Measurements from ENCODE around the gene EPO. TPM values are rescaled to one million over a fixed set of nuclear protein-coding genes. Genes with fewer than 3 reads are reported as not detected.

Gene EPO
- total RNA-seq, 4 donors from 2014 or later = not detected

DNA sequence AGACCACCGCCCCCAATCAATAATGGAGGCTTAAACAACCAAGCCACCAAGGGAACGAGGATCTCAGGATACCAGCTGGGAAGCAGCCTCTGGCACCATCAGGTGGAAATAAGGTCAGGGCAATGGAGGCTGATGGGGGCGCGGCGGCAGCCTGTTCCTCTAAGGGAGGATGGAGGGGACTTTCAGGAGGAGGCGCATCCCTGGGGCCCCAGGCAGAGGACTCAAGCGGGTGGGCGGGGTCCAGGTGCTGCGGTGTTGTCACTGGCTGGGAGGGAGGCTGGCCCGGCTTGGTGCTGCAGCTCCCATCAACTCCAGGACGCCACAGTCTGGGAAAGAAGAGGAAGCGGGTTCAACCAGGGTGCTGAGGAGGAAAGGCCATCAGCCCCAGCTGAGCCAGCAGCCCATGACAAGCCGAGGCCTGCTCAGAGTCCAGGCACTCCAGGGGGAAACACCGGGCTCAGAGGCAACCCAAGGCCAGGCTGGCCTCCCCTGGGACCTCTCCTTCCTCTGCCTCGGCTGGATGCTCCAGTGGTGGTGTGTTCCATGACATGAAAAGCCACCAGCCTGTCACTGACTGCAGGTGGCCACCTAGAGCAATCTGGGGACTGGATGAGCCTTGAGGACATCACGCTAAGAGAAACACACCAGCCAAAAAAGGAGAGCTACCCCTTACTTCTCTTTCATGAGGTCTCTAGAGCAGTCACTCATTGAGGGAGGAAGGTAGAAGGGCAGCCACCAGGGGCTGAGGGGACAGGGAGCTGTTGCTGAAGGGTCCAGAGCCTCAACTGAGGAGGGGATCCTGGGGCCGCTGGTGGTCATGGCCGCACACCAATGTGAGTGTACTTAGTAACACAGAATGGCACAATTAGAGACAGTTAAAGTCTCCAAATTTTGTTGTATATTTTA lies 30.8 kb upstream of the EPO start:
- TF ChIP-seq, protein P1, sequence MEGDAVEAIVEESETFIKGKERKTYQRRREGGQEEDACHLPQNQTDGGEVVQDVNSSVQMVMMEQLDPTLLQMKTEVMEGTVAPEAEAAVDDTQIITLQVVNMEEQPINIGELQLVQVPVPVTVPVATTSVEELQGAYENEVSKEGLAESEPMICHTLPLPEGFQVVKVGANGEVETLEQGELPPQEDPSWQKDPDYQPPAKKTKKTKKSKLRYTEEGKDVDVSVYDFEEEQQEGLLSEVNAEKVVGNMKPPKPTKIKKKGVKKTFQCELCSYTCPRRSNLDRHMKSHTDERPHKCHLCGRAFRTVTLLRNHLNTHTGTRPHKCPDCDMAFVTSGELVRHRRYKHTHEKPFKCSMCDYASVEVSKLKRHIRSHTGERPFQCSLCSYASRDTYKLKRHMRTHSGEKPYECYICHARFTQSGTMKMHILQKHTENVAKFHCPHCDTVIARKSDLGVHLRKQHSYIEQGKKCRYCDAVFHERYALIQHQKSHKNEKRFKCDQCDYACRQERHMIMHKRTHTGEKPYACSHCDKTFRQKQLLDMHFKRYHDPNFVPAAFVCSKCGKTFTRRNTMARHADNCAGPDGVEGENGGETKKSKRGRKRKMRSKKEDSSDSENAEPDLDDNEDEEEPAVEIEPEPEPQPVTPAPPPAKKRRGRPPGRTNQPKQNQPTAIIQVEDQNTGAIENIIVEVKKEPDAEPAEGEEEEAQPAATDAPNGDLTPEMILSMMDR (IDR thresholded peaks at IDR 0.05; ENCODE audit: low read depth) = no peak

DNA sequence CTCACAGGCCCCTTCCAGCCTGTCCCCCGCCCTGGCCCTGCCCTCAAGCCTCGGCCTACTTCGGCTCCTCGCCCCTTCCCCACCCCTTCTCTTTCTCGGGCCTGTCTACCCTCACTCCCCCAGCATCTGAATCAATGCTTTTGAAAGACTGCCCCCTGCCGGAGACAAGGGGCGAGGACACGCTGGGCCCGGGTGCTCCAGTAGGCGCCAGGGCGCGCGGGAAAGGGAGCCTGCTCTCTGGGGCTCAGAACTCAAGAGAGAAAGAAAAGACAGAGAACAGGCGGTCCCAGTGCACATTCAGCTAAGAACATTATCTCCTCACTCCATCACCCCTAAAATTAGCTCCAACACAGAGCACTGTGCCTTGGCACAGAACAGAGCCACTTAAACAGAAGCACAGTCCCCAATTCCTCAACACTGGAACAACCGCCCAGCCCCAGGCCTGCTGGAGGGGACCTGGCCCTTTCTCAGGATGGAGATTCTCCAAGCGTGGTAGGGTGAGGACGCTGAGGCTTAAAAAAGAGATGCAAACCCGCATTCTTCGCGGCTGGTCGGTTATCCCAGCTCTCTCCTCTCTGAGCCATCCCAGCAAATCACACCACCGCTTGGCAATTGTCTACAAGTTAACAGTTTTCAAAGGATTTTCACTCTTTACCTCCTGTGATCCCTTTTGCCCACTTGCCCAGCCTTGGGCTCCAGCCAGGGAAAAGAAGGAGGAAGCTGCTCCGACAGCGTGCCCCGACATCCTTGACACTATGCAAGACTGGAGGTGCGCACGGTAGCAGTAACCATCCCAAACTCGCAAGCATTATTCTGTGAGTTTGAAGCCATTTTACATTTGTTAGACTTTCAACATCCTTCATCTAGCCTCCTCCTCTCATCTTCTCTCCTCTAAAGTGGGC lies 28.3 kb upstream of the EPO start:
- TF ChIP-seq, protein P1 (IDR thresholded peaks at IDR 0.05; ENCODE audit: low read depth) = no peak

DNA sequence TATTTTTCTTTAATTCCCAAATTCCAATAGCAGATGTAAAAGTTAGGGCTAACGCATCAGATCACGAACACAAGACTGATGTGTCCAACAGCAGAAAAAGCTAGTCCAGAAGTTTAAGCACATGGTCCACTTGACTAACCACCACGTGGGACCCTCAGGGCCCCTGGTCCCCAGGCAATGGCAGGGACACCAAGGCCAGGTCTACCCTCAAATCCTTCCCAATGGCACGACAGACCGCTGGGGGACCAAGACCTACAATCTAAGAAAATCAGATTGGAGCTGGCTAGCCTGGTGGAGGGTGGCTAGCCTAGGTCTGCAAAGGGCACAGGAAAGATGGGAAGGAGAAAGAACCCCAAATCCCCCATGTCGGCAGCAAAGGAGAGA lies 27.7 kb upstream of the EPO start:
- TF ChIP-seq, protein P1 (IDR thresholded peaks at IDR 0.05; ENCODE audit: low read depth) = no peak

DNA sequence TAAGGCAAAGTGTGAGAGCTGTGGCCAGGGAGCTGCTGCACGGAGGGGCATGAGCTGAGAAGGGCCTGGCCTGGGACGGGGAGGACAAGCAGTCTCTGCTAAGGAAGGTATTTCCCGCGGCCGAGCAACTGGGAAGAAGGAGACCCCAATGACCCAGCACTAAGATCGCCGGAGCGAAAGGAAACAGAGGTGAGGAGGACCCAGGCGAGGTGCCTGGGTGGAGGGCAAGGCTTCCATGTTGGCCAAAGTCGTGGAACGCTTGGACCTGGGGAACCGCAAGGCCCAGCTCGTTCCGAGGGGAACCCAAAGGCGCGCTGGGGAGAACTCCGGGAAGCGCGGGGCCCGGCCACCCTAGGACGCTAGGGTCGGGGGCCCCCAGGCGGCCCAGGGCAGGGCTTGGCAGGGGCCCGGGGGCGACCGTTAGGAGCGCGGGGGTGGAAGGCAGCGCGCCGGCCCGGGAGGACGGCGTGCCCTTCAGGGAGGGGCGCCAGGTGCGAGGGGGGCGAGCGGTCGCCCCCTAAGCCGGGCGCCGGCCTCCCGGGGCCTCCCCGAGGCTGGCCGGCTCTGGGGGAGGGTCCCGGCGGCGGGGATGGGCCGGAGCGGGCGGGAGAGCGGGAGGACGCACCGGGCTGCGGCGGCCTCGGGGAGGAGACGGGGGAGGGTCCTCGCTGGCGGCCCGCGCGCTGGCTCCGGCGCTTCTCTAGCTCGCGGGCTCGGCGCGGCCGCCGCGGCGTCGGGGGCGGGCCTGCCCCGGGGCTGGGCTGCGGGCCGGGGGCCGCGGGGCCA lies 26.8 kb upstream of the EPO start:
- TF ChIP-seq, protein P1 (IDR thresholded peaks at IDR 0.05; ENCODE audit: low read depth) = no peak

DNA sequence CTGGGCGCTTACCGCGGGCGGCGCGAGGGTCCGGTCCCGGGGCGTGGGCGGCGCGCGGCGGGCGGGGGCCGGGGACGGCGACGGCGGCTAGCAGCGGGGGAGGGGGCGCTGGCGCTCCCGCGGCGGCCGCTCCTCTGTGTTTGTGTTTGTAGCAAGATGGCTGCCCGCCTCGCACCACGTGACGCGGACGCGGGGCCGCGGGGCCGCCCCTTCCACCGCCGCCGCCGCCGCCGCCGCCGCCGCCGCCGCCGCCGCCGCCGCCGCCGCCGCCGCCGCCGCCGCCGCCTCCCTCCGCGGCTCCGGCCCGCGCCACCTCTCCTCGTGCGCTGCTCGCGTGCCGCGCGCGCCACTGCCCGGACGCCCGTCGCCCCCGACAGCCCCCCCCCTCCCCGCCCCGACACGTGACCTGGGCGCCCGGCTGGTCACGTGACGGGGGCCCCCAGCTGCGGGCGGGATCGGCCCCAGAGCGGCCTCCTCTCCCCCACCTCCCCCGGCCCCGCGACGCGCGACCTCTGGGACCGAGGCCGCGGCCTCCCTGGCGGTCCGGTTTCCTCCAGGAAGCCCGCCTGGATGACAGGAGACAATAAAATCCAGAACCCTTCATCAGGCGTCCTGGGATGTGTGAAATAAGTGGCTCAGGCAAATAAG lies 26.0 kb upstream of the EPO start, which contains the start of gene GIGYF1:
GIGYF1 (minus strand) TSS at position 153 of the 648 bp plus-strand sequence. CDS start 6,012 bp downstream, outside the sequence.
- TF ChIP-seq, protein P1 (IDR thresholded peaks at IDR 0.05; ENCODE audit: low read depth) = no peak

DNA sequence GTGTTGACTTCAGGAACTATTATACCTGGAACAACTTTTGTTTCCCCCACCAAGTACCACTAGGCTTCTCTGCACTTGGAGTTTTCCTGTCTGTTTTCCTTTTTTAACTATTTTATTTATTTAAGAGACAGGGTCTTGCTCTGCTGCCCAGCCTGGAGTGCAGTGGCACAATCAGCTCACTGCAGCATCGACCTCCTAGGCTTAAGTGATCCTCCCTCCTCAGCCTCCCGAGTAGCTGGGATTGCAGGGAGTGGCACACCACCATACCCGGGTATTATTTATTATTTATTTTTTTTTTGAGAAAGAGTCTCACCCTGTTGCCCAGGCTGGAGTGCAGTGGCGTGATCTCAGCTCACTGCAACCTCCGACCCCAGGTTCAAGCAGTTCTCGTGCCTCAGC lies 24.1 kb upstream of the EPO start:
- TF ChIP-seq, protein P1 (IDR thresholded peaks at IDR 0.05; ENCODE audit: low read depth) = no peak
